MM.1S (cell line): ENCODE results near the gene OXSR1.

ENCODE experiments used
- DNase-seq: peaks from one replicate; pipeline ENCODE4 v3.0.0-alpha.2; 2015
- H2AFZ ChIP-seq: fragments of 300-600 bp; sonication (generic); 2 replicates; pipeline ENCODE4 v1.6.0; 2016; ENCODE audit warnings: antibody characterized with exemption, low read length
- H3F3A ChIP-seq: fragments of 300-600 bp; sonication (generic); 2 replicates; pipeline ENCODE4 v1.6.1; 2016; ENCODE audit warnings: mild to moderate bottlenecking, antibody characterized with exemption, low read length, moderate library complexity, mixed read lengths; ENCODE audit not compliant: insufficient read depth
- H3K27ac ChIP-seq: fragments of 300-600 bp; sonication (generic); 2 replicates; pipeline ENCODE4 v1.5.1; 2016; ENCODE audit warnings: mild to moderate bottlenecking, low read length
- H3K27me3 ChIP-seq: fragments of 300-600 bp; sonication (generic); replicated peaks from 2 replicates; pipeline ENCODE4 v1.6.0; 2016; ENCODE audit warnings: low read length; ENCODE audit not compliant: insufficient read depth
- H3K36me3 ChIP-seq: fragments of 300-600 bp; sonication (generic); replicated peaks from 2 replicates; pipeline ENCODE4 v1.6.1; 2016; ENCODE audit warnings: mild to moderate bottlenecking, low read length, mixed read lengths; ENCODE audit not compliant: insufficient read depth
- H3K4me1 ChIP-seq: fragments of 300-600 bp; sonication (generic); 2 replicates; pipeline ENCODE4 v1.6.1; 2016; ENCODE audit warnings: low read length, mixed read lengths
- H3K4me2 ChIP-seq: fragments of 300-600 bp; sonication (generic); 2 replicates; pipeline ENCODE4 v1.6.0; 2016; ENCODE audit warnings: low read depth, low read length
- H3K4me3 ChIP-seq: fragments of 300-600 bp; sonication (generic); 2 replicates; pipeline ENCODE4 v1.5.1; 2016; ENCODE audit warnings: low read length, mixed read lengths
- H3K79me2 ChIP-seq: fragments of 300-600 bp; sonication (generic); 2 replicates; pipeline ENCODE4 v1.6.1; 2016; ENCODE audit warnings: mixed run types, low read length, mixed read lengths
- H3K9ac ChIP-seq: fragments of 300-600 bp; sonication (generic); 2 replicates; pipeline ENCODE4 v1.6.1; 2016; ENCODE audit warnings: low read length, mixed read lengths
- H3K9me2 ChIP-seq: fragments of 300-600 bp; sonication (generic); replicated peaks from 2 replicates; pipeline ENCODE4 v1.6.1; 2016; ENCODE audit warnings: mild to moderate bottlenecking, low read length, mixed read lengths; ENCODE audit not compliant: insufficient read depth
- H3K9me3 ChIP-seq: fragments of 300-600 bp; sonication (generic); replicated peaks from 2 replicates; pipeline ENCODE4 v1.6.1; 2016; ENCODE audit warnings: mild to moderate bottlenecking, low read length, mixed read lengths; ENCODE audit not compliant: insufficient read depth
- H4K20me1 ChIP-seq: fragments of 300-600 bp; sonication (generic); 2 replicates; pipeline ENCODE4 v1.6.1; 2016; ENCODE audit warnings: mild to moderate bottlenecking, low read length, moderate library complexity, mixed read lengths; ENCODE audit not compliant: insufficient read depth
- CTCF ChIP-seq: fragments of 300-600 bp; sonication (generic); IDR thresholded peaks from 2 replicates; pipeline ENCODE4 v1.5.1; 2016; ENCODE audit warnings: antibody characterized with exemption, low read length, mixed read lengths
- EZH2 ChIP-seq: fragments of 300-600 bp; sonication (generic); optimal IDR thresholded peaks from 2 replicates; pipeline ENCODE3; 2017; ENCODE audit warnings: low read depth, mild to moderate bottlenecking, antibody characterized with exemption, low read length, mixed read lengths
- EZH2phosphoT487 ChIP-seq: fragments of 300-600 bp; sonication (generic); IDR thresholded peaks from 2 replicates; pipeline ENCODE4 v1.6.1; 2018; ENCODE audit warnings: antibody characterized with exemption, low read length

The OXSR1 gene

GRCh38 chr3:38297947-38298711 is 132.8 kb downstream of the OXSR1 start:
- no peaks in the 10 kb centered on the region for H3K27me3 ChIP-seq
- H3K9me2 ChIP-seq, result no peaks in the 10 kb centered on the region
- H3K9me3 ChIP-seq, result no peaks in the 10 kb centered on the region
- H3K79me2 ChIP-seq, result no peaks in the 10 kb centered on the region
- no peaks in the 10 kb centered on the region for H3F3A ChIP-seq
- no peaks in the 10 kb centered on the region for H4K20me1 ChIP-seq
- H3K4me2 ChIP-seq, result no peak overlapping the region
- no peak overlapping the region for H3K9ac ChIP-seq
- TF ChIP-seq EZH2phosphoT487 (no peak), EZH2 (no peak), CTCF (peak; percentile 48)
- no peak overlapping the region for H2AFZ ChIP-seq
- no peaks in the 10 kb centered on the region for H3K36me3 ChIP-seq
- no peak overlapping the region for H3K27ac ChIP-seq
- DNase-seq, result peak; percentile 23
- no peaks in the 10 kb centered on the region for H3K4me1 ChIP-seq
- no peak overlapping the region for H3K4me3 ChIP-seq
